Stomach (tissue), 4 donors: ENCODE data around the gene ARL8B.

ENCODE experiments used
- CTCF ChIP-seq, 7 experiments: fragments of 450-650 bp in 4 of 7; fragments of 200-600 bp in 3 of 7; sonication (generic) in 3 of 7; IDR thresholded peaks; one replicate each; pipeline ENCODE4 v1.5.1; 2016 to 2019; ENCODE audit warnings: antibody characterized with exemption in 7 of 7, control low read depth in 2 of 7, mild to moderate bottlenecking in 1 of 7
- POLR2A ChIP-seq, 4 donors: fragments of 450-650 bp; IDR thresholded peaks; one replicate each; pipeline ENCODE4 v1.6.1; 2016; ENCODE audit warnings: antibody characterized with exemption in 4 of 4, control low read depth in 2 of 4, mild to moderate bottlenecking in 1 of 4, moderate library complexity in 1 of 4
- POLR2AphosphoS5 ChIP-seq, 3 donors: sonication (generic); formaldehyde crosslinking; IDR thresholded peaks; one replicate each; pipeline ENCODE4 v1.6.1; 2016; ENCODE audit warnings: antibody characterized with exemption in 3 of 3

DNA sequence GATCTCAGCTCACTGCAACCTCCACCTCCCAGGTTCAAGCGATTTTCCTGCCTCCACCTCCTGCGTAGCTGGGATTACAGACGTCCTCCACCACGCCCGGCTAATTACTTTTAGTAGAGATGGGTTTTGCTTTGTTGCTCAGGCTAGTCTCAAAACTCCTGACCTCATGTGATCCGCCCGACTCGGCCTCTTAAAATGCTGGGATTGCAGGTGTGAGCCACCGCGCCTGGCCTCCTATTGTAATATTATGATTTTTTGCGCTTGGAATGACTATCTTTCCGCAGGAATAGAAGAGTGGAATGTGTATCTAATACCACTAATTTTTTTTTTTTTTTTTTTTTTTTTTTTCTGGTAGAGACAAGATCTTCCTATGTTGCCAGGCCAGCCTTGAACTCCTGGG, 1.8 kb downstream of the ARL8B start:
- no peak for TF ChIP-seq POLR2AphosphoS5 (IDR thresholded peaks at IDR 0.05)
- no peak for TF ChIP-seq CTCF (IDR thresholded peaks at IDR 0.05)
- no peak for TF ChIP-seq POLR2A (IDR thresholded peaks at IDR 0.05)
